NCI-H345 treated with DMSO at 0.1 percent for 48 hours (cell line): ENCODE measurements around the gene PPCDC.
"Not testable (repeated sequence)": the region's sequence is repeated elsewhere in the genome, so short reads cannot be mapped to it uniquely, and the experiment has no call there.

ENCODE experiments used
- DNase-seq: peaks from one replicate; lab custom pipeline; 2025; ENCODE audit not compliant: unreplicated experiment; lab: John Stamatoyannopoulos, UW

The PPCDC gene

DNA sequence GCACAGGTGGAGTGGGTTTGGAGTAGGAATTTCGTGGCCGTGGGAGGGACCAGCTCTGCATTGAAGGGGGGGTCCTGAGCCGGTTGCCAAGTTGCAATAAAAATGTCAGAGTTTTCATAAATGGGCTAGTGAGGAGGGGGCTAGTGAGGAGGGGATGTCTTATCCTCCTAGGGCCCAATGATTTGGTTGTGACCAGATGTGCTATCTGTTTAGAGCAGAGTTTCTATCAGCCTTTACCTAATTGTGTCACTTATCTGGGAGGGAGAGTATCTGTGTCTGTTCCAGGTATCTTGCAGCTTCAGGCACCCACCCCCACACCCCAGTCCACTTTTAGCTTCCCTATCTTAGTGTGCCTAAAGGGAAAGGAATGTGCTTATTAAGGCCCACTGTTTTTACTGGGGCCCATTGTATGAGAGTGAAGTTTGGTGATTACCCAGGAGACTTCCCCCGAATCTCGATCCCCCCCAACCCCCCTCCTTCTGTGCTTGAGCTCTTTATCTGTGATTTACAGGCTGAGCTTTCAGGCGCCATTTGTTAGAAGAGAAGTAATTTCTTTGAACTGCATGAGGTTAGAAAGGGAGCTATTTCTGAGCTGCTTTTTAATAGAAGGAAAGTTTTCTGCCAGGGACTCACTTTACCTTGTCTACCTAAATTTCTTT, 42.6 kb downstream of the PPCDC start:
- no peak for DNase-seq

DNA sequence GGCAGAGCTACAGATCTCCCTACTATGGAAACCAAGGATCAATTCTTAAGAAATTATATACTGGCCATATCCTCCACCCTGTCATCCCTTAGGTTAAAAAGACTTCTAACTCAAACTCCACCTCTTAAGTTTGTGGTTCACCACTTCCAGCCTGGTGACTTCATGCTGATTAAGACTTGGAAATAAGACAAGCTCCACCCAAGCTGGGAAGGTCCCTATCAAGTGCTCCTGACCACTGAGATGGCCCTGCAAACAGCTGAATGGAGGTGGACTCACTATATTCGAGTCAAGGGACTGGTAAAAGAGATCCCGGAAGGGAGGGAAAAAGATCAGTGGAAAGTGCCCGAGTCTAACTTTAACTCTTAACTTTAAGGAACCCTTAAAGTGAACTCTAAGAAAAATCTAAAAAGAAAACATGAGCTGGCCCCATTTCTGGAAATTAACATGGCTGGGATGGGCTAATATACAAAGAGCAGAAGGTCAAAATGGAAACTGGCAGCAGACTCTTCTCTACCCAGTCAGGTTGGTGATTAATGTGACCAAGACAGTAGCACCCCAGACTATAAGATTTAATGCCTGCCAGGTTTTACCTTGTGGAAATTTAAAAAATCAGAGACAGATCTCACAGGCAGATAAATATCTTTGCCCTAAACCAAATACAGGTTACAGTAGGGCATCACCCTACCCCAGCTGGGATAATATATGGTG, 43.9 kb downstream of the PPCDC start:
- no peak for DNase-seq

DNA sequence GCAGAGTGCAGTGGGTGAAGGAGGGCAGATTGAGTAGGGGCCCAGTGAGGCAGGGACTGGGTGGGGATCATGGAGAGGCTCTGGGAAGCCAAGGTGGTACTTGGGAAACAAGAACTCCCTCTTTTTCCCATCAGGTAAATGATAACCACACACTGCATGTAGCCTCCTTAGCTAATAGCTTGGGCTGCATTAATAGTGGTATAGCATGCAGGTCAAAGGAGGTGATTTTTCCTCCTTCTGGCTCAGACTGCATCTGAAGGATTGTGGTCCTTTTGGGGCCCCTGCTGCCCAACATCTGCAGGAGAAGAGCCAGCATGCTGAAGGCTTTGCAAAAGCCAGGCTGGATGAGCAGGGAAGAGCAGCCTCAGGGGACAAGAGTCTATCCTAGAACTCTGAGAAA, 45.4 kb downstream of the PPCDC start:
- DNase-seq, result no peak

DNA sequence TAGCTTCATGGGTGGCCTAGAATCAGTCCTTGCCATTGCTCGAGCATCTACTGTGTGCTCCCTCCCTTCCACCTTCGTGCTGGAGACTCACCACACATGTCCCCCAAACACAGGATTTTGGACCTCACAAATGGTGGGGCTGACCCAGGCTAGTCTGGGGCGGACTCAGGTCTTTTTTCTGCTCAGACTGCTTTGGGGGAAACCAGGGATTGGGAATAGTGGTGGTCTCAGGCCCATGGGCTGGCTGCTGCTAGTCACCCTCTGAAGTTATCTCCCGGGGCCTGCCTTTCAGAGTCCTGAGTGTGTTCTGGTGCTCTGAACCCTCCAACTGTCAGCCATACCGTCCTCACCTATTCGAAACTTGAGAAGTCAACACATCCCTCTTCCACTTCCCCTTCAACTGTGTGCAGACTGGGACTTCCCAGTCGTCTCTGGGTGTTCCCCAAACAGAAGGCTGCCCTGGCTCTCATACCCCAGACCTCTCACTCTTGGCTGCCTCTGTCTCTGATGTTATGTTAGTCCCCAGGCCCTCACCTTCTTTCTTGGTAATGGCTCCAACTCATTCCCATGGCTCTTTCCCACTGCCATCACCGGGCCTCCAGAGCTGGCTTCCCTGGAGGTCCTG, 46.0 kb downstream of the PPCDC start:
- no peak for DNase-seq

DNA sequence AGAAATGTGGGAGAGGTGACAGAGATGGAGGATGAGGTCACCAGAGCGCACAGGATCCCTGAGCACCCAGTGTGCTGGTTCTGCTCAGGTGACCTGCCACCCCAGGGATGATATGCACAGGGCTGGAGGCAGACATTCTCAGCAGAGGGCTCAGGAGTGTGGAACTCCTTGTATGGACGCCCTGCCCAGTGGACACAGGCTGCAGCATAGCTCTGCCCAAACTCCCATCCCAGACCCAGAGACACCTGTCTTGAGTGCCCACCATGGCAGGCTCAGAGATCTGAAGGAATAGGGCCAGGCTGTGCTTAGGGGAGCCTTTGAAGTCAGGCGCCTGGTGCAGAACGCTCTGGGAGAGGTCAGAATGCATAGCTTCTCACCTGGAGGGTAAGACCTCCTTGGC, 47.3 kb downstream of the PPCDC start:
- DNase-seq, result no peak

DNA sequence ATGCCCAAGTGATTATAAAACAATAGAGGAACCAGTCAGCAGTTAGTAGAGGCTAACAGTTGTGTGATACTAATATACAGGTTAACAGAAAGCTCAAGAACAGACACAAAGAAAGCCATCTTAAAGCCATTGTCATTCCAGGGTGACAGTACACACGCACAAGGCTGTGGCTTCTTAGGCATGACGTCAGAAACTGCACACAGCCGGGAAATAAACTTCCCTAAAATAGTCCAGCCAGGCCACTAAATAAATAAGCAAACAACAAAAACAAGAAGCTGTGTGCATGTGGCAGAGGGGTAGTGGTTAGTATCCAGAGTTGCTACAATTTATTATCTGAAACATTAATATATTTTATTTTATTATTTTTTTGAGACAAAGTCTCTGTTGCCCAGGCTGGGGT, 49.8 kb downstream of the PPCDC start:
- DNase-seq, result no peak

DNA sequence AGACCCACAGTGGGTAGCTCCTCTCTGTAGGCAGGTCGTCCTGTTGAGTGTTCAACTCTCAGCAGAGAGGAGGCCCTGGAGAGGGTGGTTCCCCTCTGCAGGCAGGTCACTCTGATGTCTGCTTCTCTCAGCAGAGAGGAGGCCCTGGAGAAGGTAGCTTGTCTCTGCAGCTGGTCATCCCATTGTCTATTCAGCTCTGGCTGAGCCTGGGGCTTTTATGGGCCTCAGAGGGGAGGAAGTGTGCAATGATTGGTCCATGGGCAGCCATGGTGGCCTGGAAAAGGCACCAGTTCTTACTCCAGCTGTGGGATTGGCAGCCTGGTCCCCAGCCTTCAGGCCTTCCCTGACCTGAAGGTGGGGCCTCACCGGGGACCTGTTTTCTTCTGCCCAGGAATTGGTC, 52.9 kb downstream of the PPCDC start:
- DNase-seq, result no peak

DNA sequence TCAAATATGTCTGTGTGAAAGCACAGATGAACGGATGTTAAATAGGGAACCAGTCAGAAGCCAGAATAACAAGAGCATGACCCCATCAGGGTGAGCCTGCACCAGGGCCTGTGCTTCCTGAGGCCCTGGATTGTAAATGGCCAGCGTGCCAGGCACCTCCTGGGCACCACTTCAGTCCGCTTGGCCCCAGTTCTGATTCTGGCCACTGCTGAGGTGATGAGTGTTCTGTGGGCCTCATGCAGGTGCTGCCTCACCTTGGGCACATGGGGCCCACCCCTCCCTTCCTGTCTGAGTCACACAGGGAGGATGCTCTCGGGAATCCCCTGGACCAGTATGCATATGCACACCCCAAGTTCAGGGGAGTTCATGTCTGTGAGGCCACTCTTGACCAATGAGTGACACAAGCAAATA, 54.2 kb downstream of the PPCDC start:
- DNase-seq, result not testable (repeated sequence)

DNA sequence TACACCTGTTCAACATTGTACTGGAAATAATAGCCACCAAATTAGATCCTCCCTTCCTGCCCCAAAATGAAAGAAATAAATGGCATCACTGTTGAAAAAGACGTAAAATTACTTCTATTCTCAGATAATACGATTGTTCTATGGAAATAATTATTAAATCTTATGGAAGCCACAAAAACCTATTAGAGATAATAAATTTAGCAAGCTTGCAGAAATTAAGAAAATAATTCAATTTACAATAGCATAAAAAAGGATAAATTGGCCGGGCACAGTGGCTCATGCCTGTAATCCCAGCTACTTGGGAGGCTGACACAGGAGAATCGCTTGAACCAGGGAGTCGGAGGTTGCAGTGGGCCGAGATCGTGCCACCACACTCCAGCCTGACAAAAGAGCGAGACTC, 57.8 kb downstream of the PPCDC start:
- no peak for DNase-seq

DNA sequence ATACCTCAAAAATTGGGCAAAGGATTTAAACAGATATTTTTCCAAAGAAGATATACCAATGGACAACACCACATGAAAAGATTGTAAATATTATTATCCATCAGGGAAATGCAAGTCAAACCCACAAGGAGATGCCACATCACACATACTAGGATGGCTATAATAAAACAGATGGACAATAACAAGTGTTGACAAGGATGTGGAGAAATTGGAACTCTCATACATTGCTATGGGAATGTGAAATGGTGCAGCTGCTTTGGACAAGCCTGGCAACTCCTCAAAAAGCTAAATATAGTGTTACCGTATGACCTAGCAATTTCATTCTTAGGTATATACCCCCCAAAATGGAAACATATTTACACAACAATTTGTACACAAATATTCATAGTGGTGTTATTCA, 59.3 kb downstream of the PPCDC start:
- DNase-seq, result no peak

DNA sequence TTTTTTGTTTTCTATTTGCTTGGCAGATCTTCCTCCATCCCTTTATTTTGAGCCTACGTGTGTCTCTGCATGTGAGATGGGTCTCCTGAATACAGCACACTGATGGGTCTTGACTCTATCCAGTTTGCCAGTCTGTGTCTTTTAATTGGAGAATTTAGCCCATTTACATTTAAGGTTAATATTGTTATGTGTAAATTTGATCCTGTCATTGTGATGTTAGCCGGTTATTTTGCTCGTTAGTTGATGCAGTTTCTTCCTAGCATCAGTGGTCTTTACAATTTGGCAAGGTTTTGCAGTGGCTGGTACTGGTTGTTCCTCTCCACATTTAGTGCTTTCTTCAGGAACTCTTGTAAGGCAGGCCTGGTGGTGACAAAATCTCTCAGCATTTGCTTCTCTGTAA, 62.3 kb downstream of the PPCDC start:
- not testable (repeated sequence) for DNase-seq

DNA sequence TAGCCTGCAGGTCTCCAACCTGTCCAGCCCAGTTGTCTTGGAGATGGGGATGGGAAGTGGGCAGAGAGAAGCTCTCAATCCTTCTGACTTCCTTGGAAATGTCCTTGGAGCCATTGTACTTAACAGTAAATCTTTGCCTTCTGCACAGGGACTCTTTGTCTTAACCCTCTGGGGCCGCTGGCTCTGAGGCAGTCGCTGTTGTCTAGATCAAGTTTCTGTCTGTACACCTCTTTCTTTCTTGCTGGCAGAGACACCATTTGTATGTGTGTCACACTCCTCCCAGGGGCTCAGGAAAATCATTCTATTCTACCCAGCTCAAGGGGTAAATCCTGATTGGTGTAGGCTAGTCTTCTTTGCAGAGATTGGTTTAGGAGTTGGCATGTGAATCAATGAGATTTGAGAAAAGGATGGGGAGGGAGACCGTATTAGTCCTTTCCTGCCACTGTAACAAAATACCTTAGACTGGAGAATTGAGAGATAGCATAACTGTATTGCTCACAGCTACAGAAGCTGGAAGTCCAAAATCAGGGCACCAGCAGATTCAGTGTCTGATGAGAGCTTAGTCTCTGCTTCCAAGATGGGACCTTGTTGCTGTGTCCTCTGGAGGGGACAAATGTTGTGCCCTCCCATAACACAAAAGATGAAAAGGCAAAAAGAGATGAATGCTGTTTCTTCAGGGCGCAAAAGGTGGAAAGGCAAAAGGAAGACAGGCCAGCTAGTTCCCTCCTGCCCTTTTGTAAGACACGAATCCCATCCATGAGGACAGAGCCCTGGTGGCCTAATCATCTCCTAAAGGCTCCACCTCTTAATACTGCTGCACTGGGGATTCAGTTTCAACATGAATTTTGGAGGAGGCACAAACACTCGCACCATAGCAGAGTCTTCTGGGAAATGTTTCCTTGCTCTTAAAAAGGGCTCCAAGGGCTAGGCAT, 66.3 kb downstream of the PPCDC start:
- DNase-seq, result no peak

DNA sequence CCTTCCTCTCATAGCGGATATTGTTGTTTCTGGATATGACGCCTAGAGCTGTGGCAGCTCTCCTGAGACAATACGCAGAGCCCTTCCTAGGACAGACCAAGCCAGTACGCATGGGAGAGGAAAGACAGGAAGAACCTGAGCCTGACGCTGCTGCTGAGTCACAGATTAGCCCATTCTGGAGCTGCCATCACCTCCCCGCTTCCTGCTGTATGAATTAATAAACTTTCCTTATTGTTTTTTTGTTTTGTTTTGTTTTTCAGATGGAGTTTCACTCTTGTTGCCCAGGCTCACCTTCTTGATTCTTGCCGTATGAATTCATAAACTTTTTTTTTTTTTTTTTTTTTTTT, 67.0 kb downstream of the PPCDC start:
- no peak for DNase-seq

DNA sequence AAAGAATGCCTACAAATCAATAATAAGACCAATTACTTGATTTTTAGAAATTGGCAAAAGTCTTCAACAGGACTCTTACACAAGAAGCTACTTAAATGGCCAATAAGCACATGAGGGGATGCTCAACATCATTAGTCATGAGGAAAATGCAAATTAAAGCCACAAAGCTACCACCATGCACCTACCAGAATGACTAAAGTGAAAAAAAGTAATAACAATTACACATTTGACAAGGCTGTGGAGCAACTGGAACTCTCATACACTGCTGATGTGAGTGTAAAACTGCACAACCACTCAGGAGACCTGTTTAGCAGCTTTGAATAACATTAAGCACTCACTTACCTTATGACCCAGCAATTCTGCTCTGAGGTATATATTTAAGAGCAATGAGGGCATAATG, 68.4 kb downstream of the PPCDC start:
- no peak for DNase-seq

DNA sequence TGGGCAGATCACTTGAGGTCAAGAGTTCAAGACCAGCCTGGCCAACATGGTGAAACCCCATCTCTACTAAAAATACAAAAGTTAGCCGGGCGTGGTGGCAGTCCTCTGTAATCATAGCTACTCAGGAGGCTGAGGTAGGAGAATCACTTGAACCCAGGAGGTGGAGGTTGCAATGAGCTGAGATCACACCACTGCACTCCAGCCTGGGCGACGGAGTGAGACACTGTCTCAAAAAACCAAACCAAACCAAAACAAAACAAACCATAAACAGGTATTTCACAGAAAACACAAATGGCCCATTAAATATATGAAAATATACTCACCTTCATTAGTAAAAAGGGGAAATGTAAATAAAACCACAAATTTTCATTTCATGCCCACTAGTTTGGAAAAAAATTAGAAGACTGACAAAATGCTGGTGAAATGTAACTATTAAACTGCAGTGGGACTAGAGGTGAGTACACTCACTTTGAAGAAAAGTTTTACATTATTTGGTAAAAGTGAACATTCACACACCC, 71.6 kb downstream of the PPCDC start:
- DNase-seq, result not testable (repeated sequence)

DNA sequence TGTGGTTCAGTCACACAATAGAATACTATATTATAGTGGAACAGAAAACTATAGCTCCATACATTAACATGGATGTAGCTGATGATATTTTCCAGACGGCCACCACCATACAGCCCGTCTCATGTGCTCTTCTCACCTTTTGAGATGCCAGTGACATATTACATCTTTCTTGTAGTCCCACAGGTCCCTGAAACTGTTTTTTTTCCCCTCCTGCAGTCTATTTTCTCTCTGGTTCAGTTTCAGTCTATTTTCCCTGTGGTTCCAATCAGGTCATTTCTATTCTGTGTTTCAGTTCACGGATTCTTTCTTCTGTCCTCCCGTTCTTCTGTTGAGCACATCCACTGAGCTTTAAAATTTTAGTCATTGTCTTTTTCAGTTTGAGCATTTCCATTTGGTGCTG, 72.2 kb downstream of the PPCDC start:
- no peak for DNase-seq

DNA sequence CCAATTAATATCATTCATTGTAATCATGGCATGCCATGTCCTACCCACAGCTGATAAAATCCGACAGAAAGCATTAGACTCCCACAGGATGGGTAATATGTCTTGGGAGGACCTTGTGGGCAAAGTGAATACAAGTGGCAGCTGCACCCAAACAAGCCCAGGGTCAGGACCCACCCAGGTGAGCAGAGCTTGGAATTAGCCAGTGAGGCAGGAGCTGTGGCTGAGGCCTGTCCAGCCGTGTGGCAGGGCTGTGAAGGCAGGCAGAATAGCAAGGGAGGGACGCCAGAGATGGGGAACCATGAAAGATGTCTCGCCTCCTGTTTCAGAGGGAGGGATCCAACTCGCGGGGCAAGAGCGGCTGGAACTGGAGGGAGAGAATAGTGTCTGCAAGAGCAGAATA, 74.5 kb downstream of the PPCDC start:
- no peak for DNase-seq

DNA sequence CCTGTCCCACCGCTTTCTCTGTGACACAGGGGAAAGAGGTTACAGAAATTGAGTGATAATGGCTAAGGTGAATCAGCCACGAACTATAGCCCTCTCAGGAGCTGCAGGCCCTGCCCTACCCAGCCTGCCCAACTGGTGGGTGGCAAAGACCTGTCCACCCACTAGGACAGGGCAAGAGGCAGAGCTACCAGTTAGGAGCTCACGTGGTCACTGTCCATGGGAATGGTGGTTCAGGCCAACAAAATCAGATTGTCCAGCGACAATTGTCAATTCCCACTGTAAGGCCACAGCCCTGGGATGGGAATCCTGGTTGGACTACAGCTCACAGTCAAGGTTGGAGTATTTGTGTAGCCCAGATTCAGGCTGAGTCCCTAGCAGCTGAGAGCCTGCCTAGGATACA, 75.0 kb downstream of the PPCDC start:
- no peak for DNase-seq
